Measurements from ENCODE around the gene SHISA6. TPM values are rescaled to one million over a fixed set of nuclear protein-coding genes. Genes with fewer than 3 reads are reported as not detected.

SHISA6 gene
- total and polyA plus RNA-seq, 5 donors from 2014 or later, result not detected

GRCh38 chr17:11334493-11334892 is 93.5 kb downstream of the SHISA6 start:
- H3K4me3 ChIP-seq (ENCODE audit: low read depth, low read length), result no peak overlapping the region
- peaks cover 0 to 8% (median 0%) of the 10 kb centered on the region in 7 donors for H3K9me3 Mint-ChIP-seq
- no peak overlapping the region for H3K4me3 Mint-ChIP-seq
- H3K36me3 Mint-ChIP-seq, result no peaks in the 10 kb centered on the region
- no peak for ATAC-seq (ENCODE audit: low read depth in 2 of 2)
- DNase-seq, result no peak
- H3K27me3 ChIP-seq (ENCODE audit: control insufficient read depth, insufficient read depth, low read length), result no peaks in the 10 kb centered on the region
- H3K4me1 Mint-ChIP-seq, result no peaks in the 10 kb centered on the region
- H3K9me3 ChIP-seq (ENCODE audit: control insufficient read depth in 2 of 2, low read length in 2 of 2), result no peaks in the 10 kb centered on the region
- H3K36me3 ChIP-seq (ENCODE audit: control insufficient read depth, insufficient read depth, low read length), result no peaks in the 10 kb centered on the region
- no peak overlapping the region for H3K27ac ChIP-seq (ENCODE audit: insufficient read depth, low read length, poor library complexity, severe bottlenecking)
- H3K4me1 ChIP-seq (ENCODE audit: control insufficient read depth, insufficient read depth, low read length, poor library complexity, severe bottlenecking), result no peaks in the 10 kb centered on the region
- H3K27ac Mint-ChIP-seq, result no peak overlapping the region
- H3K27me3 Mint-ChIP-seq, result no peaks in the 10 kb centered on the region

- no peak overlapping the region for H3K4me3 ChIP-seq (ENCODE audit: low read depth, low read length)
- Mint-ChIP-seq H3K27me3 (no peaks in the 10 kb centered on the region), H3K4me3 (no peak overlapping the region), H3K9me3 (peaks cover 0 to 8% (median 0%) of the 10 kb centered on the region in 7 donors), H3K36me3 (no peaks in the 10 kb centered on the region), H3K27ac (no peak overlapping the region), H3K4me1 (no peaks in the 10 kb centered on the region)
- H3K9me3 ChIP-seq (ENCODE audit: control insufficient read depth in 2 of 2, low read length in 2 of 2), result no peaks in the 10 kb centered on the region
- no peak for ATAC-seq (ENCODE audit: low read depth in 2 of 2)
- DNase-seq, result no peak
- H3K27ac ChIP-seq (ENCODE audit: insufficient read depth, low read length, poor library complexity, severe bottlenecking), result no peak overlapping the region
- H3K4me1 ChIP-seq (ENCODE audit: control insufficient read depth, insufficient read depth, low read length, poor library complexity, severe bottlenecking), result no peaks in the 10 kb centered on the region
- no peaks in the 10 kb centered on the region for H3K36me3 ChIP-seq (ENCODE audit: control insufficient read depth, insufficient read depth, low read length)
- no peaks in the 10 kb centered on the region for H3K27me3 ChIP-seq (ENCODE audit: control insufficient read depth, insufficient read depth, low read length)
Measured at GRCh38 chr17:11336290-11336689, 95.3 kb downstream of the SHISA6 start.

GRCh38 chr17:11340803-11341202 is 99.8 kb downstream of the SHISA6 start:
- Histone ChIP-seq H3K27ac (ENCODE audit: insufficient read depth, low read length, poor library complexity, severe bottlenecking) (no peak overlapping the region), H3K36me3 (ENCODE audit: control insufficient read depth, insufficient read depth, low read length) (no peaks in the 10 kb centered on the region), H3K4me3 (ENCODE audit: low read depth, low read length) (no peak overlapping the region), H3K27me3 (ENCODE audit: control insufficient read depth, insufficient read depth, low read length) (no peaks in the 10 kb centered on the region), H3K9me3 (ENCODE audit: control insufficient read depth in 2 of 2, low read length in 2 of 2) (no peaks in the 10 kb centered on the region), H3K4me1 (ENCODE audit: control insufficient read depth, insufficient read depth, low read length, poor library complexity, severe bottlenecking) (no peaks in the 10 kb centered on the region)
- no peaks in the 10 kb centered on the region for H3K36me3 Mint-ChIP-seq
- no peak for DNase-seq
- no peak overlapping the region for H3K4me3 Mint-ChIP-seq
- H3K27ac Mint-ChIP-seq, result no peak overlapping the region
- no peaks in the 10 kb centered on the region for H3K4me1 Mint-ChIP-seq
- no peaks in the 10 kb centered on the region for H3K27me3 Mint-ChIP-seq
- no peak for ATAC-seq (ENCODE audit: low read depth in 2 of 2)
- peaks cover 0 to 5% (median 0%) of the 10 kb centered on the region in 7 donors for H3K9me3 Mint-ChIP-seq

GRCh38 chr17:11342138-11342537 is 101.1 kb downstream of the SHISA6 start:
- Histone ChIP-seq H3K27ac (ENCODE audit: insufficient read depth, low read length, poor library complexity, severe bottlenecking) (no peak overlapping the region), H3K9me3 (ENCODE audit: control insufficient read depth in 2 of 2, low read length in 2 of 2) (no peaks in the 10 kb centered on the region), H3K36me3 (ENCODE audit: control insufficient read depth, insufficient read depth, low read length) (no peaks in the 10 kb centered on the region), H3K4me1 (ENCODE audit: control insufficient read depth, insufficient read depth, low read length, poor library complexity, severe bottlenecking) (no peaks in the 10 kb centered on the region), H3K4me3 (ENCODE audit: low read depth, low read length) (no peak overlapping the region), H3K27me3 (ENCODE audit: control insufficient read depth, insufficient read depth, low read length) (no peaks in the 10 kb centered on the region)
- peak overlapping the region in 1 of 4 donors; percentile 21 for H3K4me3 Mint-ChIP-seq
- no peak overlapping the region for H3K27ac Mint-ChIP-seq
- H3K36me3 Mint-ChIP-seq, result no peaks in the 10 kb centered on the region
- ATAC-seq (ENCODE audit: low read depth in 2 of 2) (no peak), DNase-seq (no peak)
- H3K4me1 Mint-ChIP-seq, result no peaks in the 10 kb centered on the region
- H3K9me3 Mint-ChIP-seq, result peaks cover 0 to 4% (median 0%) of the 10 kb centered on the region in 7 donors
- H3K27me3 Mint-ChIP-seq, result no peaks in the 10 kb centered on the region

- ATAC-seq (ENCODE audit: low read depth in 2 of 2), result no peak
Measured at GRCh38 chr17:11349106-11349505, 108.1 kb downstream of the SHISA6 start.

GRCh38 chr17:11351479-11351878 is 110.5 kb downstream of the SHISA6 start:
- Histone ChIP-seq H3K4me1 (ENCODE audit: control insufficient read depth, insufficient read depth, low read length, poor library complexity, severe bottlenecking) (no peaks in the 10 kb centered on the region), H3K4me3 (ENCODE audit: low read depth, low read length) (no peak overlapping the region), H3K27me3 (ENCODE audit: control insufficient read depth, insufficient read depth, low read length) (no peaks in the 10 kb centered on the region), H3K27ac (ENCODE audit: insufficient read depth, low read length, poor library complexity, severe bottlenecking) (no peak overlapping the region), H3K9me3 (ENCODE audit: control insufficient read depth in 2 of 2, low read length in 2 of 2) (peaks cover 0 to 3% of the 10 kb centered on the region in 2 experiments), H3K36me3 (ENCODE audit: control insufficient read depth, insufficient read depth, low read length) (no peaks in the 10 kb centered on the region)
- H3K27ac Mint-ChIP-seq, result no peak overlapping the region
- no peak for ATAC-seq (ENCODE audit: low read depth in 2 of 2)
- H3K4me3 Mint-ChIP-seq, result no peak overlapping the region
- no peaks in the 10 kb centered on the region for H3K4me1 Mint-ChIP-seq
- H3K27me3 Mint-ChIP-seq, result no peaks in the 10 kb centered on the region
- H3K36me3 Mint-ChIP-seq, result no peaks in the 10 kb centered on the region
- no peak for DNase-seq
- H3K9me3 Mint-ChIP-seq, result peaks cover 3 to 17% (median 9%) of the 10 kb centered on the region in 7 donors

More at GRCh38 chr17:11349106-11349505, 108.1 kb downstream of the SHISA6 start:
- Mint-ChIP-seq H3K4me1 (no peaks in the 10 kb centered on the region), H3K27ac (no peak overlapping the region), H3K4me3 (no peak overlapping the region), H3K27me3 (no peaks in the 10 kb centered on the region), H3K9me3 (peaks cover 3 to 17% (median 9%) of the 10 kb centered on the region in 7 donors), H3K36me3 (no peaks in the 10 kb centered on the region)
- Histone ChIP-seq H3K27ac (ENCODE audit: insufficient read depth, low read length, poor library complexity, severe bottlenecking) (no peak overlapping the region), H3K27me3 (ENCODE audit: control insufficient read depth, insufficient read depth, low read length) (no peaks in the 10 kb centered on the region), H3K4me3 (ENCODE audit: low read depth, low read length) (no peak overlapping the region), H3K4me1 (ENCODE audit: control insufficient read depth, insufficient read depth, low read length, poor library complexity, severe bottlenecking) (no peaks in the 10 kb centered on the region), H3K9me3 (ENCODE audit: control insufficient read depth in 2 of 2, low read length in 2 of 2) (no peaks in the 10 kb centered on the region), H3K36me3 (ENCODE audit: control insufficient read depth, insufficient read depth, low read length) (no peaks in the 10 kb centered on the region)
- DNase-seq, result no peak

GRCh38 chr17:11353601-11354000 is 112.6 kb downstream of the SHISA6 start:
- no peaks in the 10 kb centered on the region for H3K36me3 Mint-ChIP-seq
- no peaks in the 10 kb centered on the region for H3K4me1 ChIP-seq (ENCODE audit: control insufficient read depth, insufficient read depth, low read length, poor library complexity, severe bottlenecking)
- no peaks in the 10 kb centered on the region for H3K4me1 Mint-ChIP-seq
- no peaks in the 10 kb centered on the region for H3K27me3 ChIP-seq (ENCODE audit: control insufficient read depth, insufficient read depth, low read length)
- peaks cover 4 to 15% (median 9%) of the 10 kb centered on the region in 7 donors for H3K9me3 Mint-ChIP-seq
- H3K27ac Mint-ChIP-seq, result peak overlapping the region in 1 of 3 donors; percentile 1
- H3K9me3 ChIP-seq (ENCODE audit: control insufficient read depth in 2 of 2, low read length in 2 of 2), result peaks cover 0 to 3% of the 10 kb centered on the region in 2 experiments
- ATAC-seq (ENCODE audit: low read depth in 2 of 2), result no peak
- no peak for DNase-seq
- no peak overlapping the region for H3K4me3 ChIP-seq (ENCODE audit: low read depth, low read length)
- no peak overlapping the region for H3K27ac ChIP-seq (ENCODE audit: insufficient read depth, low read length, poor library complexity, severe bottlenecking)
- no peaks in the 10 kb centered on the region for H3K36me3 ChIP-seq (ENCODE audit: control insufficient read depth, insufficient read depth, low read length)
- no peak overlapping the region for H3K4me3 Mint-ChIP-seq
- no peaks in the 10 kb centered on the region for H3K27me3 Mint-ChIP-seq

- Histone ChIP-seq H3K27me3 (ENCODE audit: control insufficient read depth, insufficient read depth, low read length) (no peaks in the 10 kb centered on the region), H3K9me3 (ENCODE audit: control insufficient read depth in 2 of 2, low read length in 2 of 2) (peaks cover 0 to 3% of the 10 kb centered on the region in 2 experiments), H3K36me3 (ENCODE audit: control insufficient read depth, insufficient read depth, low read length) (no peaks in the 10 kb centered on the region), H3K27ac (ENCODE audit: insufficient read depth, low read length, poor library complexity, severe bottlenecking) (no peak overlapping the region), H3K4me3 (ENCODE audit: low read depth, low read length) (no peak overlapping the region), H3K4me1 (ENCODE audit: control insufficient read depth, insufficient read depth, low read length, poor library complexity, severe bottlenecking) (no peaks in the 10 kb centered on the region)
- ATAC-seq (ENCODE audit: low read depth in 2 of 2) (no peak), DNase-seq (no peak)
- Mint-ChIP-seq H3K27ac (no peak overlapping the region), H3K4me3 (no peak overlapping the region), H3K27me3 (peaks cover under 1% of the 10 kb centered on the region), H3K9me3 (peaks cover 3 to 8% (median 7%) of the 10 kb centered on the region in 7 donors), H3K36me3 (no peaks in the 10 kb centered on the region), H3K4me1 (no peaks in the 10 kb centered on the region)
Measured at GRCh38 chr17:11356371-11356770, 115.4 kb downstream of the SHISA6 start.
